ENCODE results near the gene PSTPIP2.

GRCh38 chr18:46070815-46071652, 1.0 kb downstream of the PSTPIP2 start:
- TF ChIP-seq JUN (IDR thresholded peaks at IDR 0.05; ENCODE audit: borderline replicate concordance, insufficient read depth, insufficient read length, low read depth) (no peak), POLR2A (IDR thresholded peaks at IDR 0.05; ENCODE audit: low read depth, low read length) (no peak), POLR2AphosphoS5 (IDR thresholded peaks at IDR 0.05; ENCODE audit: insufficient read depth, low read depth, low read length) (no peak), EZH2 (IDR thresholded peaks at IDR 0.05; ENCODE audit: borderline replicate concordance, low read depth, low read length, severe bottlenecking) (no peak), MYC (IDR thresholded peaks at IDR 0.05; ENCODE audit: low read depth, low read length) (no peak), MAX (IDR thresholded peaks at IDR 0.05; ENCODE audit: insufficient read depth, insufficient read length) (no peak), FOS (IDR thresholded peaks at IDR 0.05; ENCODE audit: borderline replicate concordance, insufficient read depth, low read length) (no peak)
- TF ChIP-seq, protein P1, sequence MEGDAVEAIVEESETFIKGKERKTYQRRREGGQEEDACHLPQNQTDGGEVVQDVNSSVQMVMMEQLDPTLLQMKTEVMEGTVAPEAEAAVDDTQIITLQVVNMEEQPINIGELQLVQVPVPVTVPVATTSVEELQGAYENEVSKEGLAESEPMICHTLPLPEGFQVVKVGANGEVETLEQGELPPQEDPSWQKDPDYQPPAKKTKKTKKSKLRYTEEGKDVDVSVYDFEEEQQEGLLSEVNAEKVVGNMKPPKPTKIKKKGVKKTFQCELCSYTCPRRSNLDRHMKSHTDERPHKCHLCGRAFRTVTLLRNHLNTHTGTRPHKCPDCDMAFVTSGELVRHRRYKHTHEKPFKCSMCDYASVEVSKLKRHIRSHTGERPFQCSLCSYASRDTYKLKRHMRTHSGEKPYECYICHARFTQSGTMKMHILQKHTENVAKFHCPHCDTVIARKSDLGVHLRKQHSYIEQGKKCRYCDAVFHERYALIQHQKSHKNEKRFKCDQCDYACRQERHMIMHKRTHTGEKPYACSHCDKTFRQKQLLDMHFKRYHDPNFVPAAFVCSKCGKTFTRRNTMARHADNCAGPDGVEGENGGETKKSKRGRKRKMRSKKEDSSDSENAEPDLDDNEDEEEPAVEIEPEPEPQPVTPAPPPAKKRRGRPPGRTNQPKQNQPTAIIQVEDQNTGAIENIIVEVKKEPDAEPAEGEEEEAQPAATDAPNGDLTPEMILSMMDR (IDR thresholded peaks at IDR 0.05; ENCODE audit: extremely low read depth in 1 of 2, insufficient read depth in 1 of 2, low read depth in 1 of 2, low read length in 2 of 2) = no peak

All from endothelial cell of umbilical vein (primary cell).